ENCODE data around the gene PACSIN2. TPM values are rescaled to one million over a fixed set of nuclear protein-coding genes. Genes with fewer than 3 reads are reported as not detected.
A peak's percentile ranks its signal among the peaks of the same experiment; 100 is the strongest.

Gene PACSIN2
- total RNA-seq, 1 donor from 2014 or later, result 56.6 TPM

DNA sequence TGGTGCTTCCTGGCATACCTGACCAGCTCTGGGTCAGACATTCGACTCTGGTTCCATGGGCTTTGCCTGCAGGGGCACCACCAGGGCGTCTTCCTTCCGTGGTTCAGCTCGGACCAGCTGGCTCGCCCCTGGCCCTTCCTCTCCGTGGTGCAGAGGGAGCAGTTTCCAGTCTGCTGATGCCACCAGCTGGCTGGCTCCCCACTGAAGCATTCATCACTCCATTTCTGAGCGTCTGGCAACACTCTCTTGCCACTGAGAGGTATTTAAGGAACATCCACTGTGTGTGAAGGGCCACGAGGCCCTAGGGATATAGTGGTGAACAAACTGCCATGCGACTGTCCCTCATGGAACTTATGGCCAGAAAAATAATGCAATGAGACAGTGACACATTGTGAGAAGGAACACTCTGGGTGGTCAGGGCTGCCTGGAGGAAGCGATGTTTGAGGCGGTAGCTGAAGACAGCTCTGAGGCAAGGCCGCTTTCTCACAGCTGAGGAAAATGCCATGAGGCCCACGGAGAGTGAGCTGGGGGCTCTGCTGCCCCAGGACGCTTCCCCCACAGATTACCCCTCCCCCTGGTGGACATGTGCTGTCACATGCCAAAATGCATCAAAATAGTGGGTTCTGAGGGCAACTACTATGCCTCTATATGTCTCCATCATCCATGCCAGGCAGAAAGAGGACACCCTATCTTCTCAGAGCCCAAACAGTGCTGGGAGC lies 113.0 kb downstream of the PACSIN2 start:
- no peaks in the 10 kb centered on the region for H3K9me3 Mint-ChIP-seq
- peak; percentile 34 for TF ChIP-seq CTCF (IDR thresholded peaks at IDR 0.05; ENCODE audit: unreplicated experiment)
- no peak for DNase-seq (ENCODE audit: low spot score in 2 of 2, unreplicated experiment in 2 of 2)
- H3K4me3 Mint-ChIP-seq, result no peak overlapping the region
- peaks cover 2% of the 10 kb centered on the region for H3K36me3 Mint-ChIP-seq
- no peaks in the 10 kb centered on the region for H3K27me3 Mint-ChIP-seq (ENCODE audit: low read depth)
- H3K27ac Mint-ChIP-seq, result no peak overlapping the region
- no peaks in the 10 kb centered on the region for H3K4me1 Mint-ChIP-seq

- Mint-ChIP-seq H3K9me3 (no peaks in the 10 kb centered on the region), H3K27me3 (ENCODE audit: low read depth) (no peaks in the 10 kb centered on the region), H3K4me1 (no peaks in the 10 kb centered on the region), H3K36me3 (peaks cover 2% of the 10 kb centered on the region), H3K27ac (no peak overlapping the region), H3K4me3 (no peak overlapping the region)
- DNase-seq (ENCODE audit: low spot score in 2 of 2, unreplicated experiment in 2 of 2), result no peak
- no peak for TF ChIP-seq CTCF (IDR thresholded peaks at IDR 0.05; ENCODE audit: unreplicated experiment)
These were observed 117.0 kb downstream of the PACSIN2 start for GRCh38 chr22:42897960-42898359.

GRCh38 chr22:42895541-42895981 lies 119.4 kb downstream of the PACSIN2 start:
- Mint-ChIP-seq H3K27ac (no peak overlapping the region), H3K27me3 (ENCODE audit: low read depth) (no peaks in the 10 kb centered on the region), H3K9me3 (no peaks in the 10 kb centered on the region), H3K4me1 (no peaks in the 10 kb centered on the region), H3K36me3 (peaks cover 7% of the 10 kb centered on the region), H3K4me3 (no peak overlapping the region)
- no peak for TF ChIP-seq CTCF (IDR thresholded peaks at IDR 0.05; ENCODE audit: unreplicated experiment)
- DNase-seq (ENCODE audit: low spot score in 2 of 2, unreplicated experiment in 2 of 2), result no peak

- DNase-seq (ENCODE audit: low spot score in 2 of 2, unreplicated experiment in 2 of 2), result no peak
- H3K27ac Mint-ChIP-seq, result peak overlapping the region; percentile 11
- no peaks in the 10 kb centered on the region for H3K27me3 Mint-ChIP-seq (ENCODE audit: low read depth)
- H3K36me3 Mint-ChIP-seq, result peaks cover 7% of the 10 kb centered on the region
- no peaks in the 10 kb centered on the region for H3K9me3 Mint-ChIP-seq
- TF ChIP-seq CTCF (IDR thresholded peaks at IDR 0.05; ENCODE audit: unreplicated experiment), result no peak
- H3K4me3 Mint-ChIP-seq, result no peak overlapping the region
- no peaks in the 10 kb centered on the region for H3K4me1 Mint-ChIP-seq
These were observed 119.9 kb downstream of the PACSIN2 start for GRCh38 chr22:42895087-42895486.

DNA sequence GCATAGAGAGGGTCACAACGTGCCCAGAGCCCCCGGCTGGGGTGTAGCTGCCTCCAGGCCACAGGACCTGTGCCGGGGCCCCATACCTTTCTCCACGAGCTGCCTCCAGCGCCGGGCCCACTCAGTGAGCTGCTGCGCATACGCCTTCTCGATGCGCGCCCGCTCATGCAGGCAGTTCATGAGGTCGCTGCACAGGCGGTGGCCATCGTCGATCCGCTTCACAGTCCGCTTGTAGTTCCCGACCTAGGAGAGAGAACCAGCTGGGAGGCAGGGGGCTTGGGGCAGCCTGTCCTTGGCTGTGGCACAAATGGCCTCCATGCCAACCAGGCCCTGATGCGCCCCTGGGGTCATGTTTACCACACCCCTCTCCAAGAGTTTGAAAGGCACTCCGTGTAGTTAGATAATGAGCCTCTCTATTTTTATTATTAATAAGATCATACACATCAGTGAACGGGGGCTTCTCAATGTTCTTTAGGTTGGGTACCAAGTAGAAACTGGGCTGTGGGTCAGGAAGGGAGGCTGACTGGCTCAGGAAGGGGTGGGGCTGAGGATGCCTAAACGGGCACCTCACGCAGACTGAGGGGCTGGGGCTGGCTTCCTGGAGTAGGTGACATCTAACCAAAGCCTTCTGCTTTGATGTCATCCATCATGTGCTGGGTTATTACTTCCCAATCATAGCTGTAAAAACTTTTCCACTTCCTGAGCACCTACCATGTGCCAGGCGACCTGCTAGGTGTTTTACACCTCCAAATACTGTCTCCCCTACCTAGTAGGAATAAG lies 121.4 kb downstream of the PACSIN2 start:
- Mint-ChIP-seq H3K9me3 (no peaks in the 10 kb centered on the region), H3K27ac (no peak overlapping the region), H3K4me1 (no peaks in the 10 kb centered on the region), H3K36me3 (peaks cover 15% of the 10 kb centered on the region), H3K4me3 (no peak overlapping the region), H3K27me3 (ENCODE audit: low read depth) (no peaks in the 10 kb centered on the region)
- DNase-seq (ENCODE audit: low spot score in 2 of 2, unreplicated experiment in 2 of 2), result no peak
- no peak for TF ChIP-seq CTCF (IDR thresholded peaks at IDR 0.05; ENCODE audit: unreplicated experiment)

All from mesothelial cell of epicardium (in vitro differentiated cells).